ENCODE measurements around the gene ST6GALNAC4. TPM values are rescaled to one million over a fixed set of nuclear protein-coding genes. Genes with fewer than 3 reads are reported as not detected.
"Not testable (repeated sequence)": the region's sequence is repeated elsewhere in the genome, so short reads cannot be mapped to it uniquely, and the experiment has no call there.

The ST6GALNAC4 gene
- polyA plus RNA-seq, 3 donors, result 10.6 to 11.8 (median 11.6) TPM

GRCh38 chr9:127895811-127896210 lies 21.0 kb downstream of the ST6GALNAC4 start:
- no peak for DNase-seq (ENCODE audit: low read depth in 3 of 3, low spot score in 2 of 3)

- no peak for DNase-seq (ENCODE audit: low read depth in 3 of 3, low spot score in 2 of 3)
Observed at GRCh38 chr9:127893392-127893791, 23.4 kb downstream of the ST6GALNAC4 start.

GRCh38 chr9:127892831-127893230 lies 24.0 kb downstream of the ST6GALNAC4 start:
- no peak for DNase-seq (ENCODE audit: low read depth in 3 of 3, low spot score in 2 of 3)

GRCh38 chr9:127890053-127890452 lies 26.8 kb downstream of the ST6GALNAC4 start:
- DNase-seq (ENCODE audit: low read depth in 3 of 3, low spot score in 2 of 3), result no peak

GRCh38 chr9:127887792-127888191 lies 29.0 kb downstream of the ST6GALNAC4 start:
- no peak for DNase-seq (ENCODE audit: low read depth in 3 of 3, low spot score in 2 of 3)

GRCh38 chr9:127886401-127886972 lies 30.4 kb downstream of the ST6GALNAC4 start:
- DNase-seq (ENCODE audit: low read depth in 3 of 3, low spot score in 2 of 3), result no peak

- DNase-seq (ENCODE audit: low read depth in 3 of 3, low spot score in 2 of 3), result no peak
Observed at GRCh38 chr9:127885508-127886281, 31.1 kb downstream of the ST6GALNAC4 start.

GRCh38 chr9:127884976-127885490 lies 31.8 kb downstream of the ST6GALNAC4 start:
- DNase-seq (ENCODE audit: low read depth in 3 of 3, low spot score in 2 of 3), result no peak

- no peak for DNase-seq (ENCODE audit: low read depth in 3 of 3, low spot score in 2 of 3)
Observed at GRCh38 chr9:127884427-127884911, 32.4 kb downstream of the ST6GALNAC4 start.

- no peak for DNase-seq (ENCODE audit: low read depth in 3 of 3, low spot score in 2 of 3)
Observed at GRCh38 chr9:127883959-127884358, 32.9 kb downstream of the ST6GALNAC4 start.

GRCh38 chr9:127881715-127882114 lies 35.1 kb downstream of the ST6GALNAC4 start:
- DNase-seq (ENCODE audit: low read depth in 3 of 3, low spot score in 2 of 3), result not testable (repeated sequence)

GRCh38 chr9:127880143-127880542 lies 36.7 kb downstream of the ST6GALNAC4 start:
- DNase-seq (ENCODE audit: low read depth in 3 of 3, low spot score in 2 of 3), result no peak

- no peak for DNase-seq (ENCODE audit: low read depth in 3 of 3, low spot score in 2 of 3)
Observed at GRCh38 chr9:127878652-127879390, 38.0 kb downstream of the ST6GALNAC4 start.

- DNase-seq (ENCODE audit: low read depth in 3 of 3, low spot score in 2 of 3), result no peak
Observed at GRCh38 chr9:127878001-127878651, 38.7 kb downstream of the ST6GALNAC4 start.

GRCh38 chr9:127877566-127877998 lies 39.3 kb downstream of the ST6GALNAC4 start, which contains the start of gene AK1:
Gene AK1, minus strand, starts transcription at chr9:127877675. Its CDS starts 3,058 bp downstream, at chr9:127874617.
- no peak for DNase-seq (ENCODE audit: low read depth in 3 of 3, low spot score in 2 of 3)

- no peak for DNase-seq (ENCODE audit: low read depth in 3 of 3, low spot score in 2 of 3)
Observed at GRCh38 chr9:127876764-127877562, 39.9 kb downstream of the ST6GALNAC4 start.

GRCh38 chr9:127876026-127876763 lies 40.6 kb downstream of the ST6GALNAC4 start:
- no peak for DNase-seq (ENCODE audit: low read depth in 3 of 3, low spot score in 2 of 3)

GRCh38 chr9:127875306-127875966 lies 41.4 kb downstream of the ST6GALNAC4 start:
- DNase-seq (ENCODE audit: low read depth in 3 of 3, low spot score in 2 of 3), result no peak

All from right renal cortex interstitium (tissue), 3 donors.